Liver (tissue), 9 donors: ENCODE measurements around the gene CDC14A. TPM values are rescaled to one million over a fixed set of nuclear protein-coding genes. Genes with fewer than 3 reads are reported as not detected.

Source experiments
- DNase-seq: peaks from one replicate; pipeline ENCODE4 v3.0.0-alpha.2; 2017; ENCODE audit warnings: low spot score
- H3K27ac ChIP-seq, 2 donors: one replicate each; pipeline ENCODE4 v1.7.0; 2013; ENCODE audit warnings: inconsistent platforms in 2 of 2, low read length in 2 of 2, control low read depth in 1 of 2, low read depth in 1 of 2, mild to moderate bottlenecking in 1 of 2
- H3K27me3 ChIP-seq, 4 donors: one replicate each; pipeline versions ENCODE4 v1.6.1 to v1.7.0; 2013; ENCODE audit warnings: low read length in 3 of 4, inconsistent platforms in 1 of 4, mild to moderate bottlenecking in 1 of 4, moderate library complexity in 1 of 4; ENCODE audit not compliant: control insufficient read depth in 4 of 4, insufficient read depth in 4 of 4
- H3K36me3 ChIP-seq, 4 donors: one replicate each; pipeline versions ENCODE4 v1.6.1 to v1.7.0; 2013; ENCODE audit warnings: low read length in 3 of 4, mild to moderate bottlenecking in 3 of 4, low read depth in 1 of 4, moderate library complexity in 1 of 4; ENCODE audit not compliant: control insufficient read depth in 4 of 4, insufficient read depth in 3 of 4
- H3K4me1 ChIP-seq, 4 donors: one replicate each; pipeline versions ENCODE4 v1.6.1 to v1.7.0; 2013; ENCODE audit warnings: low read length in 3 of 4, mild to moderate bottlenecking in 3 of 4, moderate library complexity in 1 of 4; ENCODE audit not compliant: control insufficient read depth in 4 of 4, insufficient read depth in 4 of 4
- H3K4me3 ChIP-seq, 3 donors: one replicate each; pipeline versions ENCODE4 v1.6.1 to v1.7.0; 2013; ENCODE audit warnings: low read length in 3 of 3, control low read depth in 1 of 3, low read depth in 1 of 3, mild to moderate bottlenecking in 1 of 3
- H3K9ac ChIP-seq, 2 donors: one replicate each; pipeline ENCODE4 v1.7.0; 2013; ENCODE audit warnings: low read length in 2 of 2, mild to moderate bottlenecking in 2 of 2, moderate library complexity in 2 of 2, control low read depth in 1 of 2, low read depth in 1 of 2
- H3K9me3 ChIP-seq, 4 donors: one replicate each; pipeline versions ENCODE4 v1.6.1 to v1.7.0; 2013; ENCODE audit warnings: low read length in 3 of 4; ENCODE audit not compliant: control insufficient read depth in 4 of 4
- EGR1 ChIP-seq, 2 donors: IDR thresholded peaks; 2 replicates each; pipeline ENCODE4 v1.6.1; 2016 to 2018; ENCODE audit warnings: antibody characterized with exemption in 2 of 2, low read depth in 2 of 2
- FOXA1 ChIP-seq: IDR thresholded peaks from 2 replicates; pipeline ENCODE4 v1.6.1; 2016; ENCODE audit warnings: antibody characterized with exemption
- FOXA2 ChIP-seq: IDR thresholded peaks from 2 replicates; pipeline ENCODE4 v1.6.1; 2016; ENCODE audit warnings: antibody characterized with exemption
- GABPA ChIP-seq, 2 donors: IDR thresholded peaks in 1 of 2; conservative IDR thresholded peaks in 1 of 2; 2 replicates each; pipeline ENCODE4 v1.6.1; 2016; ENCODE audit warnings: antibody characterized with exemption in 2 of 2, mild to moderate bottlenecking in 1 of 2, moderate library complexity in 1 of 2
- HNF4A ChIP-seq, 2 donors: conservative IDR thresholded peaks; 2 replicates each; pipeline ENCODE4 v1.6.1; 2016; ENCODE audit warnings: antibody characterized with exemption in 2 of 2, mild to moderate bottlenecking in 2 of 2
- HNF4G ChIP-seq: IDR thresholded peaks from 2 replicates; pipeline ENCODE4 v1.6.1; 2016; ENCODE audit warnings: antibody characterized with exemption
- NR2F2 ChIP-seq: IDR thresholded peaks from 2 replicates; pipeline ENCODE4 v1.6.1; 2016; ENCODE audit warnings: antibody characterized with exemption
- RAD21 ChIP-seq, 2 donors: IDR thresholded peaks; 2 replicates each; pipeline ENCODE4 v1.6.1; 2016; ENCODE audit warnings: antibody characterized with exemption in 2 of 2, mild to moderate bottlenecking in 2 of 2
- SP1 ChIP-seq: IDR thresholded peaks from 2 replicates; pipeline ENCODE4 v1.6.1; 2018; ENCODE audit warnings: antibody characterized with exemption, mild to moderate bottlenecking
- TAF1 ChIP-seq: conservative IDR thresholded peaks from 2 replicates; pipeline ENCODE4 v1.6.1; 2016; ENCODE audit warnings: antibody characterized with exemption, mild to moderate bottlenecking
- YY1 ChIP-seq: IDR thresholded peaks from 2 replicates; pipeline ENCODE4 v1.6.1; 2016; ENCODE audit warnings: antibody characterized with exemption, mild to moderate bottlenecking
- WGBS: extraction: QIAGEN DNeasy Blood & Tissue Kit; methylation state at CpG from one replicate; pipeline ENCODE4 v1.1.7; 2013; 5-methylcytosine and 5-hydroxymethylcytosine counted together
- polyA plus RNA-seq, 2 donors: library from polyadenylated mRNA; stranded (reverse) in 1 of 2; unstranded in 1 of 2; fragments of 200-250 nt in 1 of 2; fragments of >200 nt in 1 of 2; fragmentation: Nextera tagmentation in 1 of 2; extraction: Ambion mirVana in 1 of 2; gene quantifications; one replicate each; pipeline versions ENCODE4 v1.2.1 to v1.2.3, GENCODE V29; 2013 to 2015
- total RNA-seq, 2 donors: library from RNA; depleted of rRNA; stranded (reverse); fragments of >200 nt; gene quantifications; one replicate each; pipeline ENCODE4 v1.2.3, GENCODE V29; 2014
- TF ChIP-seq, protein P1 (sequence below): fragments of 150-350 bp; IDR thresholded peaks from 2 replicates; pipeline ENCODE4 v1.5.1; 2017; ENCODE audit warnings: improper control_type of control experiment, low read depth, low read length; ENCODE audit not compliant: missing input control
- TF ChIP-seq, protein P2 (sequence below): IDR thresholded peaks from 2 replicates; pipeline ENCODE4 v1.6.1; 2016; ENCODE audit warnings: antibody characterized with exemption
- donor health status: healthy.
- donor health status: healthy.
- donor health status: healthy.
- donor health status: healthy.
- donor health status: healthy.

The CDC14A gene
- total and polyA plus RNA-seq, 4 donors: 0.39 to 4.1 (median 2.6) TPM

DNA sequence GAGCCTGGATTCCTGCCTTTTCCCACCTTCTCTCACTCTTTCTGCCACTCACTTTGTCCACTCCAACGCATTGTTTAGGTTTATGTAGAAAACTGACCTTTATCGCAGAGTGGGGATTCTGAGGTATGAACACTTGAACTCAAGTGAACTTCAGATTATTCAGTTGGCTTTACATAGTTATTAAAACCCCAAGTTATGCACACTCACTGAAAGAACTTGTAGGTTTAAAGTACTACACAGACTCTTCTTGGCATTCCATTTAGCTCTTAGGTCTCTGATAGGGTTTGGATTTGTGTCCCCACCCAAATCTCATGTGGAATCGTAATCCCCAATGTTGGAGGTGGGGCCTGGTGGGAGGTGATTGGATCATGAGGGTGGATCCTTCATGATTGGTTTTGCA lies 46.4 kb upstream of the CDC14A start:
- WGBS: 94% methylated on average over 3 of the region's 3 CpGs

DNA sequence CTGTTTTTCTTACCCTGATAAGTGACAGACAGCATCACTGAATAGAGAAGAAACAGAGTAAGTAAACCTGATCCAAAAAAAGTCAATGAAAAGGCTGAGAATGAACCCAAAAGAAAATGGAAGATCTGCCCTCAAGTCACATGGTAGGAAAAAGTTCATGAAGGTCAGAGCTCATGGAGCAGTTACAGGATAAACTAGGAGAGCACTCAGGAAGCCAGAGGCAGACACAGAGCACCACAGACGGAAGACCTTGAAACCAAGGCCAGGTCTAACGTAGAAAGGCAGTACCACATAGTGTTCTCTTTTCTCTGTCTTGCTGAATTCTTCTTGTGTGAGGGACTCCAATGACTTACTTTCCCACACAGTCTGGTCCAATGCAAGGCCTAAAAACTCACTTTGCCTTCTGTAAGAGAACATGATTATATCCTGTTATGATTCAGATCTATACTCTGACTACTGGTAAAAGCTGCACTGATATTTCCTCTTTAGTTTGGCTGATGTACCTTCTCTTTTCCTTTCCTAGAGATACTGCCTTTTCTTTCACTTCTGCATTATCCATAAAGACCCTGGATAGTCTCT lies 45.5 kb upstream of the CDC14A start:
- Histone ChIP-seq H3K27me3 (no peaks in the 10 kb centered on the region), H3K4me1 (no peaks in the 10 kb centered on the region), H3K9ac (no peak overlapping the region), H3K9me3 (no peaks in the 10 kb centered on the region), H3K4me3 (no peak overlapping the region), H3K36me3 (no peaks in the 10 kb centered on the region), H3K27ac (no peak overlapping the region)
- DNase-seq: no peak
- WGBS: 88% methylated on average over 2 of the region's 2 CpGs
- TF ChIP-seq YY1 (no peak), HNF4G (no peak)

More for the DNA sequence above, 46.4 kb upstream of the CDC14A start:
- Histone ChIP-seq H3K4me3 (no peak overlapping the region), H3K4me1 (no peaks in the 10 kb centered on the region), H3K9me3 (no peaks in the 10 kb centered on the region), H3K27me3 (no peaks in the 10 kb centered on the region), H3K36me3 (no peaks in the 10 kb centered on the region), H3K9ac (no peak overlapping the region), H3K27ac (no peak overlapping the region)
- DNase-seq: no peak
- no peak for TF ChIP-seq YY1
- TF ChIP-seq, protein P1, sequence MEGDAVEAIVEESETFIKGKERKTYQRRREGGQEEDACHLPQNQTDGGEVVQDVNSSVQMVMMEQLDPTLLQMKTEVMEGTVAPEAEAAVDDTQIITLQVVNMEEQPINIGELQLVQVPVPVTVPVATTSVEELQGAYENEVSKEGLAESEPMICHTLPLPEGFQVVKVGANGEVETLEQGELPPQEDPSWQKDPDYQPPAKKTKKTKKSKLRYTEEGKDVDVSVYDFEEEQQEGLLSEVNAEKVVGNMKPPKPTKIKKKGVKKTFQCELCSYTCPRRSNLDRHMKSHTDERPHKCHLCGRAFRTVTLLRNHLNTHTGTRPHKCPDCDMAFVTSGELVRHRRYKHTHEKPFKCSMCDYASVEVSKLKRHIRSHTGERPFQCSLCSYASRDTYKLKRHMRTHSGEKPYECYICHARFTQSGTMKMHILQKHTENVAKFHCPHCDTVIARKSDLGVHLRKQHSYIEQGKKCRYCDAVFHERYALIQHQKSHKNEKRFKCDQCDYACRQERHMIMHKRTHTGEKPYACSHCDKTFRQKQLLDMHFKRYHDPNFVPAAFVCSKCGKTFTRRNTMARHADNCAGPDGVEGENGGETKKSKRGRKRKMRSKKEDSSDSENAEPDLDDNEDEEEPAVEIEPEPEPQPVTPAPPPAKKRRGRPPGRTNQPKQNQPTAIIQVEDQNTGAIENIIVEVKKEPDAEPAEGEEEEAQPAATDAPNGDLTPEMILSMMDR: no peak
- TF ChIP-seq GABPA (IDR thresholded peaks at IDR 0.05 in 1 of 2, conservative IDR thresholded peaks at IDR 0.05 in 1 of 2): no peak
- no peak for TF ChIP-seq FOXA2

DNA sequence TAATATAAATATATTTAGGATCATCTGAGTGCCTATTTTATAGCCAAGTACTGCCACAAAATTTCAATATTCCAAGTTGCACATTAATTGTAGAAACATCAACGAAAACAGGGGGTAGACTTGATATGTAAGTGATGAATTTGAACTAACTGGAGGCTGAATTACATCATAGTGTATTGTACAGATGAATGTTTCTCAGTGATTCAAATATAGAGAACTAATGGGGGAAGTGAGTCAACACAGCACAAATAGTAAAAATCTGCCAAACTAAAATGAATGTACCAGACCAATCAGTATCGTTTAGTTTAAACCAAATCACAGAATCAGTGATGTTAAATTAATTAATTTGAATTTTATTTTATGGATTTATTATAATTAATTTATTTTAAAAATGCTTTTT lies 43.5 kb upstream of the CDC14A start:
- 74% methylated on average over 2 of the region's 2 CpGs for WGBS
- Histone ChIP-seq H3K9ac (no peak overlapping the region), H3K36me3 (no peaks in the 10 kb centered on the region), H3K4me1 (no peaks in the 10 kb centered on the region), H3K9me3 (no peaks in the 10 kb centered on the region), H3K4me3 (no peak overlapping the region), H3K27me3 (no peaks in the 10 kb centered on the region), H3K27ac (no peak overlapping the region)
- TF ChIP-seq YY1: no peak
- no peak for TF ChIP-seq HNF4A (conservative IDR thresholded peaks at IDR 0.05)
- no peak for TF ChIP-seq RAD21 (IDR thresholded peaks at IDR 0.05)
- no peak for TF ChIP-seq NR2F2
- TF ChIP-seq FOXA1: no peak
- no peak for TF ChIP-seq SP1
- no peak for TF ChIP-seq EGR1 (IDR thresholded peaks at IDR 0.05; ENCODE audit: low read depth in 2 of 2)
- TF ChIP-seq TAF1: no peak
- TF ChIP-seq, protein P2, sequence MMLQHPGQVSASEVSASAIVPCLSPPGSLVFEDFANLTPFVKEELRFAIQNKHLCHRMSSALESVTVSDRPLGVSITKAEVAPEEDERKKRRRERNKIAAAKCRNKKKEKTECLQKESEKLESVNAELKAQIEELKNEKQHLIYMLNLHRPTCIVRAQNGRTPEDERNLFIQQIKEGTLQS: no peak
- TF ChIP-seq, protein P1: no peak
- no peak for DNase-seq
